GM12873 (cell line): Measurements from ENCODE around the gene P2RY10.

Experiments used
- TF ChIP-seq, protein P1 (sequence below): IDR thresholded peaks from 2 replicates; pipeline ENCODE4 v1.5.1; 2012; ENCODE audit warnings: low read depth, mild to moderate bottlenecking, moderate library complexity, low read length, control low read depth; ENCODE audit not compliant: insufficient read depth; ENCODE audit errors: missing control alignments

Gene P2RY10, protein sequence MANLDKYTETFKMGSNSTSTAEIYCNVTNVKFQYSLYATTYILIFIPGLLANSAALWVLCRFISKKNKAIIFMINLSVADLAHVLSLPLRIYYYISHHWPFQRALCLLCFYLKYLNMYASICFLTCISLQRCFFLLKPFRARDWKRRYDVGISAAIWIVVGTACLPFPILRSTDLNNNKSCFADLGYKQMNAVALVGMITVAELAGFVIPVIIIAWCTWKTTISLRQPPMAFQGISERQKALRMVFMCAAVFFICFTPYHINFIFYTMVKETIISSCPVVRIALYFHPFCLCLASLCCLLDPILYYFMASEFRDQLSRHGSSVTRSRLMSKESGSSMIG

DNA sequence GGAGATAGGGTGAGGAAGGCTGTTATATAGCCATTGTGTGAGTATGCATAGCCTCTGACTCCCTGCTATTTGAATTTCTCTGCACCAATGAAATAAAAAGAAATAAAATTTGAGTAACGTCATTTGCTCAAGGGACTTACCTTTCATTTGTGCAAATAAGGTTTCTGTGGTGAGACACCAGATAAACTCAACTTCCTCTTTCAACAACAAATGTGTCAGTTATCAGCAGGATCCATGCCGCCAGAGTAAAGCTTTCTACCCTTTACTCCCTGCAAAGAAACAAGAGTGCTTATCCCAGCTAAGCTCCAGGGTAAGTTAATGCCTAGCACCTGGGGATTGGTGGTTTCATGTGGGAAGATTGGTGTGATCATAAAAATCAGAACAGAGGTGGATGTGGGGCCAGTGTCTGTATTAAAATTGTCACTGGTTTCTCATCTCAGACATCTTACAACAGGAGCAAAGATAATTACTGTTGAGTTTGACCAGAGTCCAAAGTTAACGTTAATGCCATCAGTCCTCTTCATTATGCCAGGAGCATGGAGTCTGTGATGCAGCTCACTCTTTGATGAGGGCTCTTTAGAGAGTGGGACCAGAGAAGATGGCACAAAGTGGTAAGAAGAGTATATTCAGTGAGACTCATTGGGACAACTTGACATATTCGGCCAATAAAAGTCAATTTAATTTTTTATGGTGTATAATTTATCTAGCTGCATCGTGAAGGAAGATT lies at the start of gene P2RY10:
Gene P2RY10 (plus strand): TSS at position 206 of the 727 bp plus-strand sequence. CDS start 15,130 bp downstream, outside the sequence.
- TF ChIP-seq, protein P1, sequence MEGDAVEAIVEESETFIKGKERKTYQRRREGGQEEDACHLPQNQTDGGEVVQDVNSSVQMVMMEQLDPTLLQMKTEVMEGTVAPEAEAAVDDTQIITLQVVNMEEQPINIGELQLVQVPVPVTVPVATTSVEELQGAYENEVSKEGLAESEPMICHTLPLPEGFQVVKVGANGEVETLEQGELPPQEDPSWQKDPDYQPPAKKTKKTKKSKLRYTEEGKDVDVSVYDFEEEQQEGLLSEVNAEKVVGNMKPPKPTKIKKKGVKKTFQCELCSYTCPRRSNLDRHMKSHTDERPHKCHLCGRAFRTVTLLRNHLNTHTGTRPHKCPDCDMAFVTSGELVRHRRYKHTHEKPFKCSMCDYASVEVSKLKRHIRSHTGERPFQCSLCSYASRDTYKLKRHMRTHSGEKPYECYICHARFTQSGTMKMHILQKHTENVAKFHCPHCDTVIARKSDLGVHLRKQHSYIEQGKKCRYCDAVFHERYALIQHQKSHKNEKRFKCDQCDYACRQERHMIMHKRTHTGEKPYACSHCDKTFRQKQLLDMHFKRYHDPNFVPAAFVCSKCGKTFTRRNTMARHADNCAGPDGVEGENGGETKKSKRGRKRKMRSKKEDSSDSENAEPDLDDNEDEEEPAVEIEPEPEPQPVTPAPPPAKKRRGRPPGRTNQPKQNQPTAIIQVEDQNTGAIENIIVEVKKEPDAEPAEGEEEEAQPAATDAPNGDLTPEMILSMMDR: no peak

DNA sequence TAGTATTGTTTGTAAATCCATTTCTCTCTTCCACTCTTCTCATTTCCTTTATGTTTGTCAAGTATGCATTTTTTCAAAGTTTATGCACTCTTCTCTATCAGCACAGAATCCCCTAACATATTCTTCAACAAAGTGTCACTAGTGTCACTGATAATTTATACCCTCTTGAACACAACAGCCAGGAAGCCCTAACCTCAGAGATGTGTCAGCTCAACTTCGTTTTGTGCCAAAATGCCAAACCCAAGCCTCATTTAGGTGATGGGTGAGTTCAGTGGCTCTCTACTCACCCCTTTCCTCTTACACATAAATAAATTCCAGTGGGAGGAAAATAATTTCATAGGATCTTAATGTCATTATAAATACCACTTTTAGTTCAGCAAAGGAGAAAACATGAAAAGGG lies 22.4 kb upstream of the P2RY10 start:
- TF ChIP-seq, protein P1: no peak

DNA sequence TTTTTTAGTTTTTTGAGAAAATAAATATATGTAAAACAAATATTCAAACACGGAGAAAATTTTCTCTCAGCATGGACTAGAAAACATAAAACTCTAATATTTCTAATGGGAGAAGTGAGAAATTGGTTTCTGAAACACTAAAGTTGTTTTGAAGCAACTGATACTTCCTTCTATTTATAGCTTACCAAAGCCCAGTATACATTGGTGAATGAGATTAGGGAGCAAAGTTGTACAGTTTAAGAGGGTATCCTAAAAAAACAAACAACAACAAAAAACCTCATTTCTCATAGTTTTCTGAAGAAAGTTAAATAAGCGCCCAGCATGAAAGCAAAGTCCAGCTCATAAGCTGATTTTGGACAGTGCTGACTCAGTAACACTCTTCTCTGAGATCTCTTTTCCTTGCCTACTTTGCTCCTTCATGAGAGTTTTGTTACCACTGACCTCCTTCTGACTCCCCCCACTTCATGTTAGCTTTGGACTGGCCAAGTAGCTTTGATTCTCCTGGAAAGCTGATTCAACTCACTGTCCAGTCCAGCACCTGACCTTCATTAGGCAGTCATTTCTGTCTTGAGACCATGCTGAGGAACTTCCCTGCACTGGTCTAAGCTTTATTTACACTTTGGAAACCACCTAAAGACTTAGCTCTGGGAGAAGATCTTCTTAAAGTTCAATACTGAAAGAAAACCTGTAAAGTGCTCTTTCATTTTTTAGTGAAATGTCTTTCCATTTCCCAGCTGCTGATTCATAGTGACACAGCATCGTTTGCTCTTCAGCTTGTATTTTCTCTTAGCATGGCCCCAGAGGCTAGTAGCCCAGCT lies 21.8 kb upstream of the P2RY10 start:
- TF ChIP-seq, protein P1: no peak

DNA sequence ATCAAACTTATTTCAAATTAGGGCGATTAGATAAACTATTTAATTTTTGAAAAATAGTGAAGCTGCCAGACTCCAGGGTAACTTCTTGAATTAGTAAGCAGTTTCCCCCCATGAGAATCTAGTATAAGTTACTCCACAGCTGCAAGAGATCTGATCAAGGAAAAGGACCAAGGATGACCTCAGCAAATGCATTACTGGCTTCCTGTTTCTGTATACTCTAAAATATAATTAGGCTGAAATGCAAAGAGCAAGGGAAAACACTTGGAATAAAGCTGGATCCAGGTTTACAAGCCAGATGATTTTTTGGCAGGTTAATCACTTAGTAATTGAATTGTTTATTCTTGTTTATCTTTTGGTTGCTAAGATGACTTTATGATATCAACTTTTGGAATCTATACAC lies 13.4 kb upstream of the P2RY10 start:
- TF ChIP-seq, protein P1: no peak

DNA sequence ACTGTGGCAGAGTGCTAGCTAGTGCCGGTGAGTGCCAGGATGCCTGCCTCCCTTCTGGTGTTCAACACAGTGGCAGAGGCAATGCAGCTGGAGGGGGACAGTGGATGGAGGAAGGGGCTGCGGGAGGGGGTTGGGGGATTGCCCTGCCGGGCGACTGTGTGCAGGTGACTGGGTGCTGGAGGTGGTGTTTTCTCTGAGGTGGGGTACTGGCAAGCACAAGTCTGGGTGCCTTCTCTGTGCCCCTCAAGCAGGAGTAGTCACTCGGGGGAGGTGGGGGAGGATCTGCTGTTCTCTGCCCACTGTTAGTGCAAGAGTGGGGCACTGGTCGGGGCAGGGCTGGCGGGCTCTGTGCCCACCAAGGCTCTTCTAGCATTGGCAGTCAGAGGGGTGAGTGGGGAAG lies 10.3 kb upstream of the P2RY10 start:
- TF ChIP-seq, protein P1: no peak

DNA sequence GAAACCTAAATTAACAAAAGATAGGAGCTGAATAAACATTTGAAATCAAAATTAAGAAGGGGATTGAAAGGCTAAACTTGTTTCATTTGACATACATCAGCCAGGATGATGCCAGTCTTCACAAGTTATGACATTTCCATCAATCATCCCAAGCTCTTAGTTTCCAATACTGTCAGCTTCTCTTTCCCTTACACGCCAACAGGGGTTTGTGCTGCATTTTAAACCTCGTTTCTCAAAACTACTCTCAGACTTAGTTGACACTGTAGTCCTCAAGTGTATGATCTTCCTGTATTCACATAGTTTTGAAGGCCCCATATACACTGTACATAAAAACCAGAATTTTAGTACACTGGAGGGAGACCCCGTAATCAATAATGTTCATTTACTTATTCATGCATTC lies 840 bp upstream of the P2RY10 start:
- TF ChIP-seq, protein P1: no peak

DNA sequence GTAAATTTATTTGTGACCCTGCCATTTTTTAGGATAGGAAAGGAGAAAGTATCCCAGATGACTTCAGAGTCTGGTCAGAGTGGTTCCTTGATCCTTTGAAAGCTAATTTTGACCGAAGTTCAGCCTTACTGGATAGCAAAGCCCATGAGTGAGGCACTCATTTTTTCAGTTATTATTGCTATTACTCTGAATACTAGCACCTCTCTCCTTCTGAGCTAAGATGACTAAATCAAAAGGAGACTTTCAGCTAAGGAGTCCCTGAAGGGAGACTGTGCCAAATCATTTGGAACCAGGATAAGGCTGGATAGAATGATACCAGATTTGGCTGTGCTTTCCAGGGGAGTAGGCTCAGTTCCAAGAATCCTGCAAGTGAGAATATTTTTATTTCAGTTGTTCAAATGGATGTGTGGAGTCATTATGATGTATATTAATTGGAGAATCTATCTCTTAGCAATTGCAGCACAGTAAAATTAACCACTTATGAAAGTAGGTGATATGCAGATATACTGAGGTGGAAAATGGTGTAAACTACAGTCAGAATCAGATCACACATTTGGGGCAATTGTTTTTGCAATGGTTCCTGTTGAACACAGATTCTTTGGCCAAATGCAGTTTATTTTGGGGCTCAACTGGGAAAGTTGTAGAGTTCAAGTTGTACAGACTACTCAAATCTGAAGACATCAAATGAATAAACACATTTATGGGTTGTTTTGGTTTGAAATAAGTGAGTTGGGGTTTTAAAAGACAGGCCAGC lies 1.2 kb downstream of the P2RY10 start:
- TF ChIP-seq, protein P1: no peak
